GM12874 (cell line): ENCODE results near the gene ULK4.

ENCODE experiments used
- TF ChIP-seq, protein P1 (sequence below): IDR thresholded peaks from 2 replicates; pipeline ENCODE4 v1.5.1; 2011; ENCODE audit warnings: low read depth, mild to moderate bottlenecking, control low read depth, low read length, moderate library complexity; ENCODE audit not compliant: insufficient read depth

Gene ULK4

DNA sequence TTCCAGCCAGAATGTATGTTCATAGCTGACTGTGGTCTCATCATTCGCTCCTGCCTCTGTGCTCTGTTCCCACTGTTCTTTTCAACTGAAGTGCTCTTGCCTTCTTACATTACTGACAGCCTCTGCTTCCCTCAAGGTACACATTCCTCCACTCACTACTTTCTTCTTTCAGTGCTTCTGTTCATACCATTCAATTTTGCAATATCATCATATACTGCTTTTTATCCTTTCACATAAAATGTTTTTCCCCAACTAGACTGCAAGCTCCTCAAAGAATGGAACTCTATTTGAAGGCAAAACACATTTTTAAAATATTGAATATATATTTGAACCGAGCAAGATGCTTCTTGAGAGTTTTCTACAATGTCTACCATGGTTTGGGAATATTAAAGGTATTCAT is 471.5 kb downstream of the ULK4 start:
- TF ChIP-seq, protein P1, sequence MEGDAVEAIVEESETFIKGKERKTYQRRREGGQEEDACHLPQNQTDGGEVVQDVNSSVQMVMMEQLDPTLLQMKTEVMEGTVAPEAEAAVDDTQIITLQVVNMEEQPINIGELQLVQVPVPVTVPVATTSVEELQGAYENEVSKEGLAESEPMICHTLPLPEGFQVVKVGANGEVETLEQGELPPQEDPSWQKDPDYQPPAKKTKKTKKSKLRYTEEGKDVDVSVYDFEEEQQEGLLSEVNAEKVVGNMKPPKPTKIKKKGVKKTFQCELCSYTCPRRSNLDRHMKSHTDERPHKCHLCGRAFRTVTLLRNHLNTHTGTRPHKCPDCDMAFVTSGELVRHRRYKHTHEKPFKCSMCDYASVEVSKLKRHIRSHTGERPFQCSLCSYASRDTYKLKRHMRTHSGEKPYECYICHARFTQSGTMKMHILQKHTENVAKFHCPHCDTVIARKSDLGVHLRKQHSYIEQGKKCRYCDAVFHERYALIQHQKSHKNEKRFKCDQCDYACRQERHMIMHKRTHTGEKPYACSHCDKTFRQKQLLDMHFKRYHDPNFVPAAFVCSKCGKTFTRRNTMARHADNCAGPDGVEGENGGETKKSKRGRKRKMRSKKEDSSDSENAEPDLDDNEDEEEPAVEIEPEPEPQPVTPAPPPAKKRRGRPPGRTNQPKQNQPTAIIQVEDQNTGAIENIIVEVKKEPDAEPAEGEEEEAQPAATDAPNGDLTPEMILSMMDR = no peak

DNA sequence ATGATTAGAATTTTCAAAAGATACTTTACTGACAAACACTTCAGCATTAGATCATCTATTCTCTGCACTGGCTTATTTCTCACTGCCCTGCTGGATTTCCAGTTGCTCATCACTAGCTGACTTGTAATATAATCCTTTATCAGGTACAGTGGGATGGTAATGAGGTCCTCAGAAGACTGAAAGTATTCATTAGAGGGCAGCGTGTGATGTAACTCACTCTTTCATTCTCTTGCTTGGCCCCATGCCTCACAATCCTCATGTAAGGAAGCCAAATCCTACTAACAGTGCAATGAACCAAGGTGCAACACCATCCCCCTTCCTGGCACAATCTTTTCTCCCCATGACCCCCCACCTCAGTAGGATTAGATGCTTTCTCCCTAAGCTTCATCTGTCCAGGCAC is 472.7 kb downstream of the ULK4 start:
- TF ChIP-seq, protein P1 = no peak

DNA sequence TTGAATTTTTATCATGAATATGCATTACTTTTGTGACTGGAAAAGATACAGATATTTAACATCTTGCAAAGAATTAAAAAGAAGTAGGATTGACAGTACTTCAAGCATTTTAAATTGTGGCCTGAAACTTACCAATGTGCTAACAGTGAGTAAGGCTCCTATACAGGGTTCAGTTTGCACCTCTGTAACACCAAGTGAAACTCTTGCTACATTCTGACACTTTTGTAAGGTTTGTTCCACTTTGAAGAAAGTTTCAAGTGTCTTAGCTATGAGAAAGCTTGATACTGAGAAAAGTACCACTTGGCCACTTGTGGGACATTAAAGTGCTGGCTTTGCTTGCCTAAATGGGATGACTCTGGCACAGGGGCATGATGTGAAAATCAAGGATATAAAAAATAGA is 473.4 kb downstream of the ULK4 start:
- TF ChIP-seq, protein P1 = no peak

DNA sequence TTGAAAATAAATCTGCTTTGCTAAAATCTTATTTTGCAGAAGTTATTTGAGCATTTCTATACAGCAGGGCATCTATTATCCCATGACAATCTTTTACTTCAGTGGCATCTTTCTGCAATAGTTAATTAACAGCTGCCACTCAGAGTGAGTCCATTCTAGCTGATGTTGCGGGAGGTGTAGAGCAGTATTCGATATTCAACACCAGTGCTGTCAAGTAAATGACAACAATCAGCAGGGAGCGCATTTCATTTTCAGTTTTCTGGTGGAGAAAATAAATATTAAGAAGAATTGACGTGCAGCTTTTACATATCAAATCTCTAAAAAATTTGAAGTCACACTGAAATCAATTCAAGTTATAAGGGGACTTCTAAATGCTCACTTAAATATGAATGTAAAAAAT is 476.4 kb downstream of the ULK4 start:
- TF ChIP-seq, protein P1 = no peak

DNA sequence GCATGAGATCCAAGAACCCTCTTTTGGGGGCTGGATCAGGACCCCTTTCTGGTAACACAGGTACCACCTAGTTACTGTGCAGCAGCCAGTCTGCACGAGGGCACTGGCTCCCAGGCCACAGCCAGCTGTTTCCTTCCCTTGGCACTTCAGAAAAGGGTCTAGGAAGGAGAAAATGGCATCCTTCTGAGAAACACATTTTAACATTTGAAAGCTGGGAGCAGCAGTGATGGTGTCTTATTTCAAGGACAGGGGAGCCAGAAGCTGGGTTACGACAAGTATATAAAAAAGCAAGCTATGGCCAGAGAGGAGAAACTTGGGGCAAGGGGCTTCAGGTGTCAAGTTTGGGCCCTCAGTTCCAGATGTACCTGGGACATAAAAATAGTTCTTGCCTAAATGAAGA is 479.8 kb downstream of the ULK4 start:
- TF ChIP-seq, protein P1 = no peak

DNA sequence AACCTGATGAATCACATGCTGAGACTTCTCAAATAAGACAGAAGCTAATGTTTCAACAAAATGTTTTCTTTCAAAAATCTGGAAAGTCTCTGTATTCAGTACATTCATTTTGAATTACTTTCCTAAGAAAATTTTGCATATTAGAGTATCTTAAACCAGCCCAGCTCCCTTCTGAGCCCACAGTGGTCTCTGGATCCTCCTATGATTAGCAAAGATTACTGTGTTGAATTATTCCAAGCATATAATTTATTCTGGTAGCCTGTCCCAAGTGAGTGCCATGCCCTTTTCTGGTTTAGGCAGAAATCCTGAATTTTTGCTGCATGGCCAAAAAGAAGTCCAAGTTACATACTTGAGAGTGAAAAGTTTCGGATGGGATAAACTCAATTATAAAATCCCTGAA is 483.6 kb downstream of the ULK4 start:
- TF ChIP-seq, protein P1 = no peak

DNA sequence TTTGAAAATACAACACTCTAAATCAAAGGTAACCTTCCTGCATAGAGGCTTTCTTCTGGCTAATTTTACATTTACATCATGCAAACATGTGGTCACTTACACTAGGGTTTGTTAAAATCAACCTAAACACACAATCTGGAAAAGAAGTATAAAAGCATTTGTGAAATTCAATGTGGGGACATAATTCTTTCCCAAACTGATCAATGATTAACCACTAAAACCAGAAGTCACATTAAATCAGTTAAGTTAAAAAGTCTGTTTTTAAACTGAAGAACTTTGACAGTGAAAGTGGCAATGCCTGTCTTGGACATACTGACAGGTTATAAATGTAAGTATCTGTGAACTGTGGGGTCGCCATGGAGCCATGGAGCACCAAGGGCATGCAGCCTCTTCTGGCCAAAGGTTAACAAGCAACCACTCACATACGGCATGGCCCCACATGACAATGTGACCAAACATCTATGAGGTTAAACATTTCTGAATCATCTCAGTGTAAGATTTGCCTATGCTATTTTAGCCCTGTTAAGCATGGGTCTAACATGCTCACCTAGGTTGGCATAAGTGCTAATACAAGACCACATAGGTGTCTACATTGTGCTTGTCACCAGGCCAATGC is 484.4 kb downstream of the ULK4 start:
- TF ChIP-seq, protein P1 = no peak
